K562 (cell line): Measurements from ENCODE around the gene NDUFV2. TPM values are rescaled to one million over a fixed set of nuclear protein-coding genes. Genes with fewer than 3 reads are reported as not detected.

Source experiments
- ATF1 ChIP-seq, 2 experiments: fragments of 450-650 bp in 1 of 2; IDR thresholded peaks; 2 replicates each; pipeline ENCODE4 v1.6.1; 2016; ENCODE audit warnings: missing compliant biosample characterization in 1 of 2, missing genetic modification characterization in 1 of 2
- DNMT1 ChIP-seq: fragments of 450-650 bp; IDR thresholded peaks from 2 replicates; pipeline ENCODE4 v1.6.1; 2016; ENCODE audit warnings: antibody characterized with exemption, mild to moderate bottlenecking
- ETV1 ChIP-seq: fragments of 450-650 bp; conservative IDR thresholded peaks from 2 replicates; pipeline ENCODE4 v1.6.1; 2016; ENCODE audit warnings: missing genetic modification characterization, control low read depth, low read depth, missing compliant biosample characterization
- FOXM1 ChIP-seq, 2 experiments: fragments of 450-650 bp in 1 of 2; sonication (generic) in 1 of 2; formaldehyde crosslinking in 1 of 2; IDR thresholded peaks; 2 replicates each; pipeline versions ENCODE4 v1.6.1 to v1.9.0; 2017 to 2022; ENCODE audit warnings: low read depth in 2 of 2, mild to moderate bottlenecking in 2 of 2, missing genetic modification reagents in 1 of 2, moderate library complexity in 1 of 2
- MXI1 ChIP-seq: IDR thresholded peaks from 2 replicates; pipeline ENCODE4 v1.6.1; 2011; ENCODE audit warnings: low read depth, mild to moderate bottlenecking, improper control_type of control experiment, low read length
- MYC ChIP-seq, 2 experiments: fragments of 250-450 bp in 1 of 2; sonication (Bioruptor Pico) in 1 of 2; IDR thresholded peaks; 2 replicates each; pipeline versions ENCODE4 v1.5.1 to v1.6.1; 2012 to 2021; ENCODE audit warnings: low read depth in 2 of 2, borderline replicate concordance in 1 of 2, improper control_type of control experiment in 1 of 2, low read length in 1 of 2, mild to moderate bottlenecking in 1 of 2, moderate library complexity in 1 of 2
- NBN ChIP-seq: fragments of 450-650 bp; IDR thresholded peaks from 2 replicates; pipeline ENCODE4 v1.6.1; 2016; ENCODE audit warnings: low read depth, mild to moderate bottlenecking
- NCOA1 ChIP-seq: fragments of 450-650 bp; IDR thresholded peaks from 2 replicates; pipeline ENCODE4 v1.6.1; 2016; ENCODE audit warnings: low read depth
- NFRKB ChIP-seq: fragments of 450-650 bp; IDR thresholded peaks from 2 replicates; pipeline ENCODE4 v1.6.1; 2016; ENCODE audit warnings: low read depth
- POLR2AphosphoS5 ChIP-seq: IDR thresholded peaks from 2 replicates; pipeline ENCODE4 v1.6.1; 2011; ENCODE audit warnings: mild to moderate bottlenecking, low read depth, low read length, moderate library complexity; ENCODE audit not compliant: control insufficient read depth, insufficient read depth
- SMARCC2 ChIP-seq: fragments of 450-650 bp; IDR thresholded peaks from 2 replicates; pipeline ENCODE4 v1.6.1; 2017; ENCODE audit warnings: antibody characterized with exemption, moderate library complexity, mild to moderate bottlenecking, low read depth
- TAF15 ChIP-seq: fragments of 200-400 bp; formaldehyde crosslinking; IDR thresholded peaks from 2 replicates; pipeline ENCODE4 v1.6.1; 2017; ENCODE audit warnings: mild to moderate bottlenecking, low read depth, low read length, moderate library complexity
- ZNF174 ChIP-seq: fragments of 250-450 bp; sonication (Bioruptor Pico); IDR thresholded peaks from 2 replicates; pipeline ENCODE4 v1.4.0; 2020; ENCODE audit warnings: mild to moderate bottlenecking
- ZNF3 ChIP-seq: fragments of 250-450 bp; sonication (Bioruptor Pico); IDR thresholded peaks from 2 replicates; pipeline ENCODE4 v1.5.0; 2021; ENCODE audit warnings: mild to moderate bottlenecking, moderate library complexity
- polyA plus RNA-seq, 8 experiments: library from polyadenylated mRNA; depleted of rRNA in 4 of 8; stranded (reverse) in 5 of 8; unstranded in 3 of 8; fragments of >200 nt; fragmentation: Nextera tagmentation in 2 of 8; fragmentation: Illumina TruSeq in 1 of 8; extraction: Ambion mirVana in 2 of 8; extraction: Trizol in 1 of 8; gene quantifications; 2 replicates each; pipeline versions ENCODE4 v1.2.1 to v1.2.3, GENCODE V29; 2011 to 2014; ENCODE audit warnings: inconsistent platforms in 1 of 8, missing spikeins in 1 of 8
- total RNA-seq, 7 experiments: library from RNA; depleted of rRNA in 6 of 7; stranded (reverse); fragments of >200 nt in 6 of 7; fragmentation: Illumina TruSeq in 2 of 7; extraction: Trizol in 2 of 7; gene quantifications; 2 replicates each; pipeline versions ENCODE4 v1.2.1 to v1.2.3, GENCODE V29; 2011 to 2021; ENCODE audit warnings: low replicate concordance in 1 of 7
- TF ChIP-seq, protein P1 (sequence below): sonication (generic); formaldehyde crosslinking; IDR thresholded peaks from 2 replicates; pipeline ENCODE4 v1.8.1; 2022; ENCODE audit warnings: missing genetic modification reagents
- TF ChIP-seq, protein P2 (sequence below), 2 experiments: IDR thresholded peaks in 1 of 2; conservative IDR thresholded peaks in 1 of 2; 2 replicates each; pipeline ENCODE4 v1.6.1; 2016; ENCODE audit warnings: low read depth in 2 of 2, mild to moderate bottlenecking in 1 of 2, missing compliant biosample characterization in 1 of 2, missing genetic modification characterization in 1 of 2, moderate library complexity in 1 of 2
- TF ChIP-seq, protein P3 (sequence below), 2 experiments: fragments of 450-650 bp; IDR thresholded peaks; 2 replicates each; pipeline ENCODE4 v1.6.1; 2018; ENCODE audit warnings: mild to moderate bottlenecking in 2 of 2, low read depth in 1 of 2; ENCODE audit not compliant: partially characterized antibody in 2 of 2

NDUFV2 gene
- total and polyA plus RNA-seq, 9 of the 15 experiments (the other 6 are each of a cell fraction or from before 2014, with no cell fraction given): 213 to 550 (median 384) TPM

DNA sequence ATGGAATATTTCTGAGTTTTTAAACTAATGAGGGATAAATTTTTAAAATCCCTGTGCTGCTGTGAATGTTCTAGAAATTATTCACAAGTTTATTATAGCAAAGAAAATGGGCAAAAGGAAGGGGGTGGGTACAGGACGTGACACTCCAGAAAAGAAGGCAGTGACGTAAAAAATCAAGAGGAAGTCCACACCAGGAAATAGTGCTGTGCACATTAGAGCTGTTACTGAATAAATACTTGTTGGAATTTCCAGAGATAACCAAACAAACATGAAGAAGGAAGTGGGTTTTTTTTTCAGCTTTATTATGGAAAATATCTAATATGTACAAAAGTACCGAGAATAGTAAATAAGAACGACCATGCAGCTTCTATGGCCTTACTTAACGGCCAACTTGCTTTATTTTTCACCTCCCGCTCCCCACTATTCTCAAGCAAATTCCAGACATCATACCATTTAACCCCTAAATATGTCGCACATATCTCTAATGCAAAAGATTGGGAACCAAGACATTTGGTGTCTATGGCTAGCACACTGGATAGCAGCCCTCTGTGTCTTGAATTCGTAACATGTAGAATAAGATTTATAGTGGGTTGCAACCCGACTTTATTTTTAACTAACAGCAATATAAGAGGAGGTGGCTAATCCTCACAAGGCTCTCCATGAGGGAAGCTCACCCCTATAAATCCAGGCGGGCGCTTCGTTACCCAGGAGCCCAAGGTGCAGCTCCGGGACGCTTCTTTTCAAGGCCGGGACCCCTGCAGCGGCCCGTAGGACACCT lies 580 bp upstream of the NDUFV2 start (continued):
- TF ChIP-seq SMARCC2 (peak; percentile 57; the same call in 1 of the 2 replicates), ETV1 (tag) (peak; percentile 17; the same call in 1 of the 2 replicates), NBN (peak; percentile 74), FOXM1 (IDR thresholded peaks at IDR 0.05; ENCODE audit: low read depth) (0 out of 2 replicates have a peak, but pooled peaks have one; percentile 27), FOXM1 (CRISPR knock-in tag; IDR thresholded peaks at IDR 0.05; ENCODE audit: low read depth) (no peak), MXI1 (no peak), NFRKB (peak; percentile 21; the same call in 1 of the 2 replicates), ATF1 (CRISPR knock-in tag; IDR thresholded peaks at IDR 0.05) (no peak), ATF1 (tag; IDR thresholded peaks at IDR 0.05) (peak; percentile 90), ZNF3 (CRISPR knock-in tag) (0 out of 2 replicates have a peak, but pooled peaks have one; percentile 45), POLR2AphosphoS5 (peak; percentile 67; the same call in 1 of the 2 replicates), ZNF174 (CRISPR knock-in tag) (0 out of 2 replicates have a peak, but pooled peaks have one; percentile 8), NCOA1 (peak; percentile 80), TAF15 (no peak), DNMT1 (0 out of 2 replicates have a peak, but pooled peaks have one; percentile 63), MYC (IDR thresholded peaks at IDR 0.05; ENCODE audit: low read depth, low read length) (no peak), MYC (CRISPR knock-in tag; IDR thresholded peaks at IDR 0.05; ENCODE audit: borderline replicate concordance, low read depth) (peak; percentile 27; the same call in 1 of the 2 replicates)
- TF ChIP-seq, protein P1, sequence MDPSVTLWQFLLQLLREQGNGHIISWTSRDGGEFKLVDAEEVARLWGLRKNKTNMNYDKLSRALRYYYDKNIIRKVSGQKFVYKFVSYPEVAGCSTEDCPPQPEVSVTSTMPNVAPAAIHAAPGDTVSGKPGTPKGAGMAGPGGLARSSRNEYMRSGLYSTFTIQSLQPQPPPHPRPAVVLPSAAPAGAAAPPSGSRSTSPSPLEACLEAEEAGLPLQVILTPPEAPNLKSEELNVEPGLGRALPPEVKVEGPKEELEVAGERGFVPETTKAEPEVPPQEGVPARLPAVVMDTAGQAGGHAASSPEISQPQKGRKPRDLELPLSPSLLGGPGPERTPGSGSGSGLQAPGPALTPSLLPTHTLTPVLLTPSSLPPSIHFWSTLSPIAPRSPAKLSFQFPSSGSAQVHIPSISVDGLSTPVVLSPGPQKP (CRISPR knock-in tag): no peak
- TF ChIP-seq, protein P2, sequence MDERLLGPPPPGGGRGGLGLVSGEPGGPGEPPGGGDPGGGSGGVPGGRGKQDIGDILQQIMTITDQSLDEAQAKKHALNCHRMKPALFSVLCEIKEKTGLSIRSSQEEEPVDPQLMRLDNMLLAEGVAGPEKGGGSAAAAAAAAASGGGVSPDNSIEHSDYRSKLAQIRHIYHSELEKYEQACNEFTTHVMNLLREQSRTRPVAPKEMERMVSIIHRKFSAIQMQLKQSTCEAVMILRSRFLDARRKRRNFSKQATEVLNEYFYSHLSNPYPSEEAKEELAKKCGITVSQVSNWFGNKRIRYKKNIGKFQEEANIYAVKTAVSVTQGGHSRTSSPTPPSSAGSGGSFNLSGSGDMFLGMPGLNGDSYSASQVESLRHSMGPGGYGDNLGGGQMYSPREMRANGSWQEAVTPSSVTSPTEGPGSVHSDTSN (CRISPR knock-in tag; IDR thresholded peaks at IDR 0.05; ENCODE audit: low read depth): no peak
- TF ChIP-seq, protein P2 (tag; conservative IDR thresholded peaks at IDR 0.05; ENCODE audit: low read depth): peak; percentile 67
- TF ChIP-seq, protein P3, sequence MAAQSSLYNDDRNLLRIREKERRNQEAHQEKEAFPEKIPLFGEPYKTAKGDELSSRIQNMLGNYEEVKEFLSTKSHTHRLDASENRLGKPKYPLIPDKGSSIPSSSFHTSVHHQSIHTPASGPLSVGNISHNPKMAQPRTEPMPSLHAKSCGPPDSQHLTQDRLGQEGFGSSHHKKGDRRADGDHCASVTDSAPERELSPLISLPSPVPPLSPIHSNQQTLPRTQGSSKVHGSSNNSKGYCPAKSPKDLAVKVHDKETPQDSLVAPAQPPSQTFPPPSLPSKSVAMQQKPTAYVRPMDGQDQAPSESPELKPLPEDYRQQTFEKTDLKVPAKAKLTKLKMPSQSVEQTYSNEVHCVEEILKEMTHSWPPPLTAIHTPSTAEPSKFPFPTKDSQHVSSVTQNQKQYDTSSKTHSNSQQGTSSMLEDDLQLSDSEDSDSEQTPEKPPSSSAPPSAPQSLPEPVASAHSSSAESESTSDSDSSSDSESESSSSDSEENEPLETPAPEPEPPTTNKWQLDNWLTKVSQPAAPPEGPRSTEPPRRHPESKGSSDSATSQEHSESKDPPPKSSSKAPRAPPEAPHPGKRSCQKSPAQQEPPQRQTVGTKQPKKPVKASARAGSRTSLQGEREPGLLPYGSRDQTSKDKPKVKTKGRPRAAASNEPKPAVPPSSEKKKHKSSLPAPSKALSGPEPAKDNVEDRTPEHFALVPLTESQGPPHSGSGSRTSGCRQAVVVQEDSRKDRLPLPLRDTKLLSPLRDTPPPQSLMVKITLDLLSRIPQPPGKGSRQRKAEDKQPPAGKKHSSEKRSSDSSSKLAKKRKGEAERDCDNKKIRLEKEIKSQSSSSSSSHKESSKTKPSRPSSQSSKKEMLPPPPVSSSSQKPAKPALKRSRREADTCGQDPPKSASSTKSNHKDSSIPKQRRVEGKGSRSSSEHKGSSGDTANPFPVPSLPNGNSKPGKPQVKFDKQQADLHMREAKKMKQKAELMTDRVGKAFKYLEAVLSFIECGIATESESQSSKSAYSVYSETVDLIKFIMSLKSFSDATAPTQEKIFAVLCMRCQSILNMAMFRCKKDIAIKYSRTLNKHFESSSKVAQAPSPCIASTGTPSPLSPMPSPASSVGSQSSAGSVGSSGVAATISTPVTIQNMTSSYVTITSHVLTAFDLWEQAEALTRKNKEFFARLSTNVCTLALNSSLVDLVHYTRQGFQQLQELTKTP (IDR thresholded peaks at IDR 0.05; ENCODE audit: low read depth in 1 of 2, partially characterized antibody in 2 of 2): peak; percentile 63 to 68
